Activated CD8-positive, alpha-beta memory T cell treated with anti-CD3 and anti-CD28 coated beads, Interleukin-2, amount 50 U/mL, for 24 hours (primary cell): ENCODE results near the gene RAG1.
"Not testable (repeated sequence)": the region's sequence is repeated elsewhere in the genome, so short reads cannot be mapped to it uniquely, and the experiment has no call there.

ENCODE experiments used
- DNase-seq: peaks from one replicate; pipeline ENCODE4 v3.0.0-alpha.2; 2020; ENCODE audit errors: extremely low read depth

The RAG1 gene

GRCh38 chr11:36567694-36568093 lies at the start of gene RAG1:
Gene RAG1 (plus strand): TSS chr11:36568007. CDS start chr11:36573305, 5,298 bp downstream.
- DNase-seq: no peak

- DNase-seq: no peak
Measured at GRCh38 chr11:36530840-36531239, 37.0 kb upstream of the RAG1 start.

- no peak for DNase-seq
Measured at GRCh38 chr11:36532941-36533601, 34.7 kb upstream of the RAG1 start.

GRCh38 chr11:36534276-36534840 lies 33.4 kb upstream of the RAG1 start:
- no peak for DNase-seq

GRCh38 chr11:36540998-36541397 lies 26.8 kb upstream of the RAG1 start:
- DNase-seq: no peak

GRCh38 chr11:36550385-36551115 lies 17.3 kb upstream of the RAG1 start:
- no peak for DNase-seq

DNA sequence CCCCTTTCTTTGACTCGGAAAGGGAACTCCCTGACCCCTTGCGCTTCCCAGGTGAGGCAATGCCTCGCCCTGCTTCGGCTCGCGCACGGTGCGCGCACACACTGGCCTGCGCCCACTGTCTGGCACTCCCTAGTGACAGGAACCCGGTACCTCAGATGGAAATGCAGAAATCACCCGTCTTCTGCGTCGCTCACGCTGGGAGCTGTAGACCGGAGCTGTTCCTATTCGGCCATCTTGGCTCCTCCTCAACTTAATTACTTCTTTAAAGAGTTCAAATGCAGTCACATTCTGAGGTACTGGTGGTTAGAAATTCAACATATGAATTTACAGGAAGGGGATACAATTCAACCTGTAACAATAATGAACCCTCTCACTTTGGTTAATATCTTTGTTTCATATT lies 10.4 kb upstream of the RAG1 start:
- DNase-seq: not testable (repeated sequence)

- no peak for DNase-seq
Measured at GRCh38 chr11:36557991-36558390, 9.8 kb upstream of the RAG1 start.

DNA sequence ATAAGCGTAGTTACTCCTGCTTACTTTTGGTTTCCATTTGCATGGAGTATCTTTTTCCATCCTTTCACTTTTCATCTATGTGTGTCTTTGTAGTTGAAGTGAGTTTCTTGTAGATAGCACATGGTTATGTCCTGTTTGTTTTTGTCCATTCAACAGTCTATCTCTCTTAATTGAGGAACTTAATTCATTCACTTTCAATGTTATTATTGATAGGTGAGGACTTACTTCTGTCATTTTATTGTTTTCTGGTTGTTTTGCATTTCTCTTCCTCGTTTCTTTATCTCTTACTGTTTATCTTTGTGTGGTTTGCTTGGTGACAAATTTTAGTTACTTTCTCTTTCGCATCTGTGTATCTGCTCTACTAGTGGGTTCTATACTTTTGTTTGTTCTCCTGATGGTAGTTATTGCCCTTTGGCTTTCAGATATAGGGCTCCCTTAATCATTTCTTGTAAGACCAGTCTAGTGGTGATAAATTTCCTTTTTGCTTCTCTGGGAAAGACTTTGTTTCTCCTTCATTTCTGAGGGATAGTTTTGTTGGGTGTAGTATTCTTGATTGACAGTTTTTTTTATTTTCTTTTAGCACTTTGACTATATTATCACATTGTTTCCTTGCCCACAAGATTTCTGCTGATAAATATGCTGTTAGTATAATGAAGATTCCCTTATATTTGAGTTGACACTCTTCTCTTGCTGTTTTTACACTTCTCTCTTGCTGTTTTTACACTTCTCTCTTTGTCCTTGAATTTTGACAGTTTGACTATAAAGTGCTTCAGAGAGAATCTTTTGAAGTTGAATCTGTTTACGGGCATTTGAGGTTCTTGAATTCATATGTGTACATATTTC lies 9.0 kb upstream of the RAG1 start:
- DNase-seq: no peak

DNA sequence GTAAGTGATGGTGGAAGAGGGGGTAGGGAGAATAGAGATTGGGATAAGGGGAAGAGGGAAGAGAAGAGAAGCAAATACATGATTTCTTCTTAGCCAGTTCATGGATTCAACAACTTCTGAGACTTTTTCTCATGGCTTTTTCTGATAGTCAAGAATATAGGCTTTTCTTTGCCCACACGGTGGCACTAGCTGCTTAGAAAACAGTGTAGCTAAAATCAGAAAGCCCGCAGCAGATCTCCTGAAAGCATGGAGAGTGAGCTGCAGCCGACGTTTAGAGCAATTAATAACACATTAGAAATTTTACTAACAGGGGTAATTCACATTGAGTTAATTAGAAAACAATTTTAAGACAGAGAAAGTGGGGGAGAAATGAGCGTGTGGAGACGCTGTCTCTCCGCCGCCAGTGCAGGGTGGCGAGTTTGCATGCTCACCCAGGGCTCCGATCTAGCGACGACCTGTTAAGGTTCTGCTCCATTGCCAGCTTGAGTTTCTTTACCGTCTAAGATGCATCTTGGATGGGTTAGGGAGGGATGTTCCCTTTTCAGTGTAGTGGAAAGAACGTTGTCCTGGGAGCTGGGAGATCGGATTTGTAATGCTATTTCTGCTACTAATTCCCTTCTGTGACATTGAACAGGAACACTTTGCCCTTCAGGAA lies 3.3 kb upstream of the RAG1 start:
- no peak for DNase-seq

GRCh38 chr11:36565031-36565610 lies 2.7 kb upstream of the RAG1 start:
- DNase-seq: no peak

GRCh38 chr11:36566407-36567053 lies 1.3 kb upstream of the RAG1 start:
- DNase-seq: no peak

DNA sequence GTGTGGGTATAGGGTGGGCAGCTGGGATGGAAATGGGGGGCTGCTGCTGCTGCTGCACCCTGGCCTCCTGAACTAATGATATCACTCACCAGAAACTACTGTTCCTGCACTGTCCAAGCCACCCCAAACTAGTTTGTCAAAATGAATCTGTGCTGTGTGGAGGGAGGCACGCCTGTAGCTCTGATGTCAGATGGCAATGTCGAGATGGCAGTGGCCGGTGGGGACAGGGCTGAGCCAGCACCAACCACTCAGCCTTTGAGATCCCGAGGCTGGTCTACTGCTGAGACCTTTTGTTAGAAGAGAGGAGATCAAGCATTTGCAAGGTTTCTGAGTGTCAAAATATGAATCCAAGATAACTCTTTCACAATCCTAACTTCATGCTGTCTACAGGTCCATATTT lies 1.3 kb downstream of the RAG1 start:
- DNase-seq: no peak

- DNase-seq: no peak
Measured at GRCh38 chr11:36574486-36574885, 6.7 kb downstream of the RAG1 start.

DNA sequence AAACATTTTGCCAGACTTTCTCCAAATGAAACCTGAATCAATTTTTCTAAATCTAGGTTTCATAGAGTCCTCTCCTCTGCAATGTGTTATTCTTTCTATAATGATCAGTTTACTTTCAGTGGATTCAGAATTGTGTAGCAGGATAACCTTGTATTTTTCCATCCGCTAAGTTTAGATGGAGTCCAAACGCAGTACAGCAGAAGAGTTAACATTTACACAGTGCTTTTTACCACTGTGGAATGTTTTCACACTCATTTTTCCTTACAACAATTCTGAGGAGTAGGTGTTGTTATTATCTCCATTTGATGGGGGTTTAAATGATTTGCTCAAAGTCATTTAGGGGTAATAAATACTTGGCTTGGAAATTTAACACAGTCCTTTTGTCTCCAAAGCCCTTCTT lies 9.6 kb downstream of the RAG1 start:
- DNase-seq: no peak

- no peak for DNase-seq
Measured at GRCh38 chr11:36577859-36578258, 10.1 kb downstream of the RAG1 start.

DNA sequence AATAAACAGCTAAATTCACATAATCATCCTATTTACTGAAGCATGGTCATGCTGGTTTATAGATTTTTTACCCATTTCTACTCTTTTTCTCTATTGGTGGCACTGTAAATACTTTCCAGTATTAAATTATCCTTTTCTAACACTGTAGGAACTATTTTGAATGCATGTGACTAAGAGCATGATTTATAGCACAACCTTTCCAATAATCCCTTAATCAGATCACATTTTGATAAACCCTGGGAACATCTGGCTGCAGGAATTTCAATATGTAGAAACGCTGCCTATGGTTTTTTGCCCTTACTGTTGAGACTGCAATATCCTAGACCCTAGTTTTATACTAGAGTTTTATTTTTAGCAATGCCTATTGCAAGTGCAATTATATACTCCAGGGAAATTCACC lies 10.7 kb downstream of the RAG1 start:
- no peak for DNase-seq

- no peak for DNase-seq
Measured at GRCh38 chr11:36581536-36581935, 13.7 kb downstream of the RAG1 start.

DNA sequence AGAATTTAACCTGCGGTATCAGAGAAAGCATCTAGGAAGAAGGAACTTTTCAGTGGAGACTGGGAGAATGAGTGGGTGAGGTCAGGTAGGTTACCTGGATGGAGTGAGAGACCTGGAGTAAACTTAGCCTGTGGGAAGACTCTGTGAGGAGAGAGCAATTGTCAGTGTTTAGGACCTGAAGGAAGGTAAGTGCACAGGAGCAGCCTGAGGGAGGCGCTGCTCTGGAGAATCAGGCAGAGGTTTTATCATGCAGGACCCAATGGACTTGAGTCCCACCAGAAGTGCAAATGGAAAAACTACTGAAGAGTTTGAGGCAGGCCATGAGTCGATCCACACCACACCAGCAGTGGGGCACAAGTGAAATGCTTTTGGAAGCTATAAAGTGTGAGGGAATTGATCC lies 15.9 kb downstream of the RAG1 start:
- no peak for DNase-seq

DNA sequence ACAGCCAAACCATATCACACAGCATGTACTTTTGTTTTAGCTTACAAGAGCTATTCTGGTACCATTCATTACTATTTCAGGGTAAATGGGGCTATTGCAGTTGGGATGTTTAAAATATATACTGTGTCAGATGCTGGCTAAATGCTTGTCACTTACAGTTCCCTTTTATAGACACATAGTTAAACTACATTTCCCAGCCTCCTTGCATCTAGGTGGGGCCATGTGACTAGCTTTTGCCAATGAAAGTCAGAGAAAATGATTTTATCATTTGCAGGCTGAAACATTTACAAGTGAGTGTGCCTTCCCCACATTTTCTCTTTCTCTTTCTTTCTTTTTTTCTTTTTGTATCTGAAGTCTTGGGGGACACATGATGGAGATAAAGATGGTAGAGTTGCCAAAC lies 18.7 kb downstream of the RAG1 start:
- DNase-seq: no peak

DNA sequence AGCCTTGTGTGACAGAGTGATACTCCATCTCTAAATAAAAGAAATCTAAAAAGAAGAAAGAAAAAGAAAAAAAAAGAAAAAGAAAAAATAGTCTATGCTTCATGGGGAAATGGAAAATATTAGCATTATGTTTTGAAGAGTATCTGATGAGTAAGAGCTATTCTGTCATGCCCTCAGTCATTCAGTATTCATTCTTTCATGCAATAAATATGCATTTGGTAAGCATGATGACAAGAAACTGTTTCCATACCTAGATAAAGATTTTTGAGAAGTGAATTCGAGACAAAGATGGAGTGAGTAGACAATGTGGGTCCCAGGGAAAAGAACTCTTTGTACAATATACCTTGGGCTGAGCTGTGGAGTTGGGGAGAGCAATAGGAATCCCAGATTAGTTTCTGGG lies 20.3 kb downstream of the RAG1 start:
- no peak for DNase-seq
